NCI-H510A (cell line): ENCODE measurements around the gene MAP1B.

Experiments used
- DNase-seq: peaks from one replicate; lab custom pipeline; 2025; lab: John Stamatoyannopoulos, UW

Gene MAP1B

DNA sequence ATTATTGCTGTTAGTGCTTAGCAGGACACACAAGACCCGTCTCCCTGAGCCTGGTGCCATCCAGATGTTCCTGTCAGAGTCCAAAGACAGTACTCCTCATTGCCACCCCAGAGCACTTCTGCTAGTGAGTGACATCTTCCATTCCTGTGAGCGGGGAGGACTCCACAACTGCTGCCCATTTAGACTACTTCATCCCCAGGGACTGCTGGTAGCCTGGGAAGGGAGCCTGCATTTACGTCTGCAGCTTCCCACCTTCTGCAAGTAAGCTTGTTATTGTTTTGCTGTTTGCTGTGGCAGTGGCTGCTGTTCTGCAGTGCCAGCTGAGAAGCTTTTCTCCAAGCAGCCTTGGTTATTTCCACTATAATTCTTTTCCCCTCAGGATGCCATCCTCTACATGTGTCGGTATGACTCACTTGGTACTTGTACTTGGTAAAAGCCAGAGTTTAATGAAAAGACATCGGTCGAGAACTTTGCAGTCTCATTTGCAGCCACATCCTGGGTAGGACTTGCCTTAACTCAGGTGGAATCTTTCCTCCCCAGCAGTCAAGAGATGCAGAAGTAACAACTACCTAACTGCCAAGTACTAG is 10.6 kb upstream of the MAP1B start:
- no peak for DNase-seq

DNA sequence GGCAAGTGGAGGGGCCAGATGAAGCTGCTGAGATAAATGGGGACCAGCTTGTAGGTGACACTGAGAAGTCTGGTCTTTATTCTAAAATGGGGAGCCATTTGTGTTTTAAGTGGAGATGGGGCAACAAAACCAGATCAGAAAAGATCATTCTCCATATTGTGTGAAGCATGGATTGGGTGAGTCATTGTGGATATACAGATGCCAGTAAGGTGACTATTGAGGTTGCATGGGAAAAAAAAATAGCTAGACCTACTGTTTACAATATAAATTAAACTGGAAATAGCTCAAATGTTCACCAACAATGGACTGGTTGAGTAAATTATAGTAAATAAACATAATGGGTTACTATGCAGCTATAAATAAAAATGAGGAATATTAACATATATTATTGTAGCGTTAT is 5.4 kb upstream of the MAP1B start:
- no peak for DNase-seq

DNA sequence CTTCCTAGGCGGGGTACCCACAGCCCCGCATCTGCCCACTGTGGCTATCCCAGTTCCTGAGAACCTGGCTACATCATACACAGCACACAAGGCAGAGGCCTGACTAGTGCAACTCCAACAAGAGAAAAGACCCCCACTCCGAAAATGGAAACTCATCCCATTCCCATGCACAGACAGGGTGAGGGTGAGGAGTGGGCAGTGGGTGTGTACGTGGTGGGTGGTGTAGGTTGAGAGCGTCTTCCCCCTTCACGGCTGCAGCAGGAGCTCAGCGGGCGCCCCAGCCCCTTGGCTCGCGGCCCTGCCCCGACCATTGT is 501 bp upstream of the MAP1B start:
- no peak for DNase-seq

DNA sequence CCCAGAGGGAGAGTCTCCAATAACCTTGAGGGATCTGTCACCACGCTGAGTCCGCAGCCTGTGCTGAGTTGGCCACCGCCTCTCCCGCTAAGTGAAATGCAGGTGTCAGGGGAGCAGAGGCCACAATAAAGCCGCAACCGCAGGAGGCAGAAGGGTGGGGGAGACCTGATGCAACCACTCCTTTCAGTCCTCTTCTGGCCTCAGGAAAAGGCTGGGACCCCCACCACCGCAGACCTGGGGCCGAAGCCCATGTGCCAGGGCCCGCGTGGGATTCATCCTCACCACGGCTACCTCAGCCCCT is 576 bp downstream of the MAP1B start:
- DNase-seq = no peak

DNA sequence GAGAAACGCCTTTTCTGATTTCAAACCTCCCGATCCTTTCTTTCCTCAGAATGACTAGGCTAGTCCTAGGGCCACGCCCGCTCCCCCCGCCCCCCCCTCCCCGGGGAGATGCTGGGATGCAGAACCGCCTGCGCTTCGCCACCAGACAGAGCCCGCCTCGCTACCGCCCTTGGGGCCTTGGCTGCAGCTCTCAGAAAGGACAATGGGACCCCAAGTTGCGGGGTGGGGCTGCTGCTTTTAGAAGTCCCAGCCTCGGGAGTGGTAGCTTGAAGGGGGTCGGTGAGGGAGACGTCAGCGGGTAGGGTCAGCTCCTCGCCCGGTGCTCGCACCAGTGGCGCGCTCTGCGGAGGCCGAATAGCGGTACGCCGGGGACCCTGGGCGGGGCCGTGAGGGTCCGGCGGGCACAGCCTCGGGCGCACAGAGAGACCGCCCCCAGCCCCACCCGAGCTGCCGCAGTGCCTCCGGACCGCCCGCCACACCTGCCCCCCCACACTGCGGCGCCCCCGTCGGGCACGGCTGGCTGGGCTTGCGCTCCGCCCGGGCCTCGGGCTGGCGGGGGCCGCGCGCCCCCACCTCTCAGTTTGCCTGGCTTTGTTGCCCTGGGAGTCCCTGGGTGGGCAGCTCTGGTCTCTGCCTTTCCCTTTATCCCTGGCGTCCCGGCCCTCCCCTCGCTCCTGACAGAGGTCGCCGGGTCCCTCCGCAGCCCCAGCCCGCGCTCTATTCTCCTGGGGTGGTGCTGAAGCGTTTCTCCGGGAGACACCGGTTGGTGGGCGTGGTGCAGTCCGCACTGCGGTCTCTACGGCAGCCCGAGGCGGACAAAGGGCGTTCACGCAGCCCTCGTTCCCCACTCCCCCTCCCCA is 1.2 kb downstream of the MAP1B start:
- DNase-seq = peak; percentile 64

DNA sequence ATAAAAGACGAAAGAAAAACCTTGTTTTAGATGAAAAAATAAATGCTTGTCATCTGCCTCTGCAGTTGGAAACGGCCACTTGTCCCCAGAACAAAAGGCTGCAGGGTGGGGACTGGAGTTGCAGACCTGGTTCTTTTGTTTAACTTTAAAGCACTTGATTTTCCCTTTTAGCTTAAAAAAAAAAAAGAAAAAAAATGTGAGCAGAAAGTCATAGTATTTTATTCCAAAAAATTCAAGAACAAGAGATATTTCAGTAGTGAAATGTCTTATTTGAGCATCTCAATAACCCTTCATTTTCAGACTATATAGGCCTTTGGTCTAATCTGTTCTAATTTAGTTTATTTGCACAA is 1.8 kb downstream of the MAP1B start:
- DNase-seq = no peak

DNA sequence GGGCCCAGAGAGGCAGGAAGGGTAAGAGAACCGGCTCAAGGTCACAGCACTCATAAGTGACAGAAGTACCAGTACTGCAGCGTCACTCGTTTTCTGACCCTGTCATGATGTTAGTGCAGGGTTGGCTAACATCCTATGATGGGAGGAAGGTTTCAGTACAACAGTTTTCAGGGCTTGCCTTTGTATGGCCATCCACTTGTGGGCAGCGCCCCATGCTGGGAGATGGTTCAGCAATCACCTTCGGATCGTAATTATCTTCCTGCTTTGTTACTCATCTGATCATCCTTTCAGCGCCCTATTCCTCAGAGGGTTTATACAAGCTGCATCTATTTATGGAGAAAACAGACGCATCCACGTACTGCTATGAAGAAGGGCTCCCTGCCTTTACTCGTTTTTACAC is 2.4 kb downstream of the MAP1B start:
- no peak for DNase-seq

DNA sequence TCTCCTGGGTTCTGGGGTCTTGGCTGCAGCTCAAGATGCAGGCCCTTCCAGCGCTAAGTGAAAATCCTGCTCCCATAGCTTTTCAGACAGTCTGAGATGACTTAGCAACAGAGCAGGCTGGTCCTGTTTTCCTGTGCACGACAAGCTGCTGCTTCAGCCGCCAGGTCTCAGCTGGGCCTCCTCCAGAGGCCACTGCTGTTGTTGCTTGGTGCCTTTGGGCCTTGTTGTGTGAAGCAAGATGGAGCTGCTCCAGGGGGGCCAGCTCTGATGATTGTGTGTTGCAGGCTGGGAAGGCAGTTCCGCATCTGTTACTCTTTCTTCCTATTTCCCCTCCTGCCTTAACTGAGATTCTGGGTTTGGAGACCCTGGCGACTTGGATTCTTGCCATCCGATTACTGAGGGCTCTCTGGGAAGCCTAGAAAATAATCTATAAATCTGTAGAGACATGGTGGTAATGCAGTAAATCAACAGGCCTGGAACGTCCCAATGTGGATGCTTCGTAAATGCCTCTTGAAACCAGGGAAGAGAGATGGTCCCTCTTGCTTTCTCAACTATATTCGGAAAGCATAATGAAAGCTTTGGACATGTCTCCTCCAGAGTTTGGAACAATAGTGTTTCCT is 3.2 kb downstream of the MAP1B start:
- DNase-seq = no peak

DNA sequence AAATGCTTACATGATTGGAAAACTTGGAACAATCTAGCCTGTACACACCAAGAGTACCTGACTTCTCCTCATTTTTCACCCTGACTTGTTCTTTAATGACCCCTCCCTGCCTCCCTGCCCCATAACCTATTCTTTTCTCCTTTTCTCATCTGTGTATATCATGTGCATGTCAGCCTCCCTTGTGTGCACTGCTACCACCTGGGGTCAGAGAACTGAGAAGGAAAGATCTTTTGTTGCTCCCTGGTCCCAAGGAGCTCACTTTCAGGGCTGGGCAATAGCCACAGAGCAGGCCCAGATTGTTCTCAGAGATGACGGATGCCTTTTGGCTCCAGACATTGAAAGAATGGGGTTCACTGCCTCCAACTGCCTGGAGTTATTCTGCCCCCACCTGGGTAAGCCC is 5.1 kb downstream of the MAP1B start:
- no peak for DNase-seq

DNA sequence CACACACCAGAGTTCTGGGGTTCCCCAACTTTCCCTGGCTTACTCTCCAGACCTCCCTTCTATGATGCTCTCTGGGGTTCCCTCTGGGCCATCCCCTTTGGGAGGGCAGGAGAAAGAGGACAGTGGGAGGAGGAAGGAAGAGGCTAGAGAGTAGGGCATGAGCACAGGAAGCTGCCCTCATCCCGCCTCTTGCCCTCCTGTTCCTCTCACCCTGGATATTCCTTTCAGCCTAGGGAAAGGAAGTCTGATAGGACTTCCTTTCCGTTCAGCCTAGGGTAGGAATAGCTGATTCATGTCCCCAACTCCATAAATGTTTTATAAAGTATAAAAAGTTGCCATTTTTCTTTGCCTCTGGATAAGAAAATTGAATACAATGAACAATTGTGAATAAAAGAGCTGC is 7.4 kb downstream of the MAP1B start:
- no peak for DNase-seq

DNA sequence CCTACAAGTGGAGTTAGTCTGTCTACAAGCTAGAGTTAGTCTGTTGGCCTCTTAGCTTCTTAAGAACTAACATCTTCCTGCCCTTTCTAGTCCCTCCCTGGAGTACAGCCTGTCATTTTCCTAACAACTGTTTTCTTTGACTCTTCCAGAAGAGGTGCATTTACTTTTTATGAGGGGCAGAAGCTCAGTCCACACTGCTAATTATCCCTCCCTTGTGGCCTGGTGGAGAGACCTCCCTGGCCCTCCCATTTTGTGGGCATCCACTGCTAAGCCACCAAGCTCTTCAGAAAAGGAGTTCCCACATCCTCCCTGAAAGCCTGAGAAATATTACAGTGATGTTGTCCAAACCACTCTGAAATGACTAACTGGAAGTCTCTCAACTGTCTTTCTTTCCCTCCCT is 8.0 kb downstream of the MAP1B start:
- DNase-seq = no peak

DNA sequence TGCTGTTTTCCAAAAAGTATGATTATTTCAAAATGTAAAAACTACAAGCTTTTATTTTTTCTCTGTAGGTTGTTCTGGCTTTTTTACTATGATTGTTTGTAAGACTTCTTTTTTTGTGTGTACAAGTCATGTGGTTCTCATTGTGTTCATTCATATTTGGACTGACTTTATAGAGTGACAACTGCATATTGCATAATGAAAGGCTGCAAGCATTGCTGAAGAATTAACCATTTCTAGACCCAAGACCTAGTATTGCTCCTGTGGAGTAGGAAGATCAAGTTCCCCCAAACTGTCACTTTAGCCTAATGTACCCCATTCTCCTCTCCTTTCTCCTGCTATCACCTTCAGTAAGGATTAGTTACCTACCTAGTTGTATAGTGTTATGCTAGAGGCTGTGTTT is 10.0 kb downstream of the MAP1B start:
- no peak for DNase-seq

DNA sequence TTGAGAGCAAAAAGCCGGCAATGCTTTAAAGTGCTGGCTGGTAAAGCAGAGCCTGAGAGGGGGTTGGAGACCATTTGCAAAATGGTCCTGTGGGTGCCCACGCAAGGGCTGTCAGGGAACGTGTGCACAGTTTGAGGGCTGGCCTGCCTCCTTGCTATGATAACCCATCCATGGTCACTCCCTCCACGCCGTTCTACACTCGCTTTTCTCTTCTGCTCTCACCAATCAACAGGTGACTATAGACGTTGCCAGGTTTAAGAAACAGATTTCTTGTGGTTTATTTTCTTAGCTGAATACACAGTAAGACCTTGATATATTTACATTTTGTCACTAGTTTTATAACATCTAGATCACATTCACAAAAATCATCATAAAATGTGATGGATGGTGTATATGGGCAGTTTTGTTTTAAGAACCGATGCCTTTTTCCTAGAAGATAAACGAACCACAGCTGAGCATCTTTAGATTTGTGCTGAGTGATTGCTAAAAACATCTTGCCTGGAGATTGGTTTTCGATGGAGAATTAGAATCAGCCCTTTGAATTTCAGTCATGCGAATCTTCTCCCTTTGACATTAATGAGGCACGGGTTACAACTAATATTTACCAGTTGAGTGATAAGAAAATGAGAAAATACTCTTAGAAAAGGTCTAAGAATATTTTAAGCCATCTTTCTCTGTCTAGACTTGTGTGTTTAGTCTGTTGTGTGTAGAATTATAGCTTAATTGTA is 13.9 kb downstream of the MAP1B start:
- no peak for DNase-seq

DNA sequence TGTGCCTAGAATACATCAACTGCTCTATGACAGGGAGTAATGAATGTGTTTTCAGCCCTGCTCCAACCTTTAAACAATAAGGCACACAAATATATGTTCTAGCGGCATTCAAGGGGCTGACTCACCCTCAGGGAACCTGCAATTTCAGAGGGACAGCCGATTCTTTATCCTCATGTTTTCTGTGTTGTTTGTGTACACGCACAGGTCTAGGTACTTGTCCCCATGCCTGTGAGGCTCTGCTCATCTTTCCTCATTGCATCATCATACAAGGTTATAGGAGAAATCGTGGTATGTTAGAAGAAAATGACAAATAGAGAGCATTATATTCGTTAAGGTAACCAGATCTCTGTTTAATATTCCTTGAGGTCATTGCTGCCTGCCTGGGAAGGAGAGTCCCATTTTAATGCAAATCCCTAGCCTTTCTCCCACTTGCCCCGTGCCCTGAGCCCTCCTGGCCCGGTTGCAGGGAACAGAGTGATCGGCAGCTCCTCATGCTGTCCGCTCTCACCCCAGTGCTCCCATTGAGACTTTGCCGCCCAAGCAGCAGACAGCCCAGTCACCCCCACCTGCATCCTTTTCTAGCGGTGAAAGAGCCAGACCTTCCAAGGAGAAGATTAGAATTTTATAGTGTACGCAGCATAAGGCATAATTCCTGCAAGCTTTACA is 14.6 kb downstream of the MAP1B start:
- no peak for DNase-seq

DNA sequence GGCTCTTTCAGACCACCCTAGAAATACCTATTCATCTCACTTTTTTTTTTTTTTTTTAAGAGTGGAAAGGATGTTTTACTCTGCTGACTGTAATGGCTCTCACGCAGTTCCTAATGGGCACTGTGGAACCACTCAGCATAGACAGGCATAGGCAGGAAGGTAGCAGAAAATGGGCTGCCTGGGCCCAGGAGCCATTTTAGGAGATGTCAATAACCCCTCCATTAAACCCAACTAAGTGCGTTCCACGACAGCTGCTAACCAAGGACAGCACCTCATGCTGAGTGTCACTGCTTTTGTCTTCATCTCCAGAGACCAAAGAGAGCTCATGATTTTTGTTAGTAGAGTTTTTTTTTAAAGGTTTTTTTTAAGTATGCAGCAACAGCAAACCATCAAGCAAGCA is 15.3 kb downstream of the MAP1B start:
- DNase-seq = no peak

DNA sequence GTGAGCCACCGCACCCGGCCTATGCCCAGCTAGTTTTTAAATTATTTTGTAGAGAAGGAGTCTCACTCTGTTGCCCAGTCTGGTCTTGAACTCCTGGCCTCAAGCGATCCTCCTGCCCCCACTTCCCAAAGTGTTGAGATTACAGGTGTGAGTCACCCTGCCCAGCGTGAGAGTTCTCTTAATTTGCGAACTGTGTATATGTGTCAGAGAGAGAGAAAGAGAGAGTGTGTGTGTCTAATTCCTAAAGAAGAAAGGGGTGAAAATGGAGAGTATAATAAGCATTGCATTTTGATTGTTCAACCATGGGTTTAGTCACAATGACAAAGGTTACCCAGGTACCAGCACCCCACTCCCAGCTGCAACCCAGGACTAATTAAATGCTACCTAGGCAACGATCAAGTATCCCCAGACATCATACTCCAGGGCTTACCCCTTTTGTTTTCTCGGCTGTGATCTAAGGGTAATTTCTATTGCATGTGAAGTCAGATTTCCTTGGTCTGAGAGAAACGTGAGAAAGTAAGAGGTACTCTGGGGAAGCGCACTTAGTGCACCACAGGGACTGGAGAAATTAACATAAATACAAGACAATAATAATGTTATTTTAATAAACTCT is 16.6 kb downstream of the MAP1B start:
- no peak for DNase-seq

DNA sequence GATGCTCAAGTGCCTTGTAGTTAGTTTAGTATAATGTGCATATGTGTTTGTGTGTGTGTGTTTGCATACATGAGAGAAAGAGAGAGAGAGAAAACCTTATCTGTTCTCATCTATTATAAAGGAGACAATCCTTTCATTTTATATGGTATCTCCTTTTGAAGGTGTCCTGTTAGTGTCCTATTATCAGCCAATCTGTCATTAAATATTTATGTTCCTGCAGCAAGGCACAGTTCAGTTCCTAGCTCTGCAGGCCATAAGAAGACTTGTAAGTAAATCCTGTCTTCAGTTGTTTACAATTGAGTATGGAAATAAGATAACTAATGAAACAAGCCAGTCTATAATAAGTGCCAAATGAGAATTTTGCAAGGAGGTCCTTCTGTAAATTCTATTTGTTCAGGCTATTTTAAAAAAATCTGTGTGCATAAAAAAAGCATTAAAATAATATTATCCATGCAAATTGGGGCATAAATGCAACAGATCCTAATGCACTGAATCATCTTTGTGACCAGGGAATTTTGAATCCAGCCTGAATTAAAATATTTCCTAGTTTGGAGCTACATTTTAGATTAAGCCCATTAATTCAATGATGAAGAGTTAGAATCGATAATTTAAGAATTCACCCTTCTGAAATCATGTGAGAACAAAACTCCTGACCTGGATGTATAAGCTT is 18.1 kb downstream of the MAP1B start:
- DNase-seq = no peak

DNA sequence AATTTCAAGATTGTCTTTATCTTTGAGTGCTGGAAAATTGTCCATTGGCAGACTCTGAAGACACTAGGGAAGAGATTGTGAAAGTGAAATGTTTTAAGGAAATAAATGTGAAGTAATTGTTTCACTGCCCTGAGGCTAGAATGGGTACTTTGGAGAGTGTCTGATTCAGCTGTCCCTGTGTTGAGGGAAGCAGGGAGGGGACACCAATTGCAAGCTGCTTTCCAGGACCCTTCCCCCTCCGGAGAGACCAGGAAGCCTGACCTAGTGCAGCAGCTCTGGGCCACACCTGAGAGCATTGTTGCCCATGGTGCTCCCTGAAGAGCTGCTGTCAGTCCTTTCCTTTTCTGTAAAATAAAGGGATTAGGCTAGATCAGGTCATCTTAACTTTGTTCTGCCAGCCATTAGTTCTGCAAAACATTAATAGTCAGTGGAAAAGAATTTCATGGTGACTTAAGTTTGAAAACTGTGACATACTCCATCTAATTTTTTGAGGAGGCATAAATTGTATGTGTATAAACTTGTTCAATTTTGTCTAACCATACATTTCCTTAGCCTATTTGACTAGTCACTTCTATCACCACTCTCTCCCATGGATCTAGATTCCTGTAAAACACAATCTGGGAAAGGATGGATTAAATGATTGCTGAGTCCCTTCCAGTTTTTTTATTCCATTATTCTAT is 18.8 kb downstream of the MAP1B start:
- no peak for DNase-seq

DNA sequence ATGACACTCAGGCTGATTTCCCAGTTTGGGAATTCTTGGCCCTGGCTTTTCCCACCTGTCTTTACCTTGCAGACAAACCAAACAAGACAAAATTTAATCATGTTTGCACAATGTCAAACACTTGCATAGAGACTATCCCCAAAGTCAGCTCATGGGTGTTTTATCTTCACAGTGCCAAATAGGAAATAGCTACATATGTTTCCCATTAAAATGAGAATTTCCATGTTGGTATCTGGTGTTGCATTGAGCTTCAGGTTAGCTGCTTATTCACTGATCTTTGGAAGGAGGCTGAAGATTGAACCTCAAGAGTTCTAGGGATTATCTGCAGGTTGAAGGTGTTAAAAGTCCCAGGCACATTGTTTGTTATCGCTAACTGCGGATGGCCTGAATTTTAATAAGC is 19.5 kb downstream of the MAP1B start:
- DNase-seq = no peak

DNA sequence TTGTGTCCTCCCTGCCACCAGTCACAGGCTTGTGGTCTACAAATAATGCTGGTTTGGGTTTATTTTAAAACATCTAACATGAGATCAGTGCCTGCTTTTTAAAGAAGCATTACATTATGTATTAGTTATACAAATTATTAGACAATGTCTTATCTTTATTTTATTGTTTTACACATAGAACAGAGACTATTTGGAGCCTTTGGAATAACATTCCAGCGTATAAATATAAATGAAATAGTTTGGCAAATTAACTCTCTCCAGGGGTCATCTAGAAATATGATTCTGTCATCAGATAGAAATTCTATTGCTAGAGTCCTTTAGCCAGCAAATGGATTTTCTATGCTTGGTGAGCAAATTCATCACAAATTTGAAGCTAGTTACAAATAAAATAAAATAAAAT is 22.4 kb downstream of the MAP1B start:
- DNase-seq = no peak

DNA sequence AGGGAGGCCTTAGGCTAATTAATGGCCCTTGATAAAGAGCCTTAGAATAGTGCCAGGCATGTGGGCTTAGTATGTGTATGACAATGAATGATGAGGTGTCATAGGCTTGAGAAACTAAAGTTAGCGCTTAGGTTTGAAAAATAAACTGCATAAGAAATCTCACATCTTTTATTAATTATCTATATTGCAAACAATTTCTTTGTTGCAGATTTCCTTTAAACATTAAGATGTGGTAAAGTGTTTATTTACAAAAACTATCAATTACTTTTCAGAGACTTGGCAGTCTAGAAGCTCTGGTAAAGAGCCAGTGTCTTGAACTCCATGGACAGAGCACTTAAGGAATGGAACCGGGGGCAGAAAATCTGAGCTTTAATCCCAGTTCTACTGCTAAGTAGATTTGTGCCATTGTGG is 23.1 kb downstream of the MAP1B start:
- no peak for DNase-seq
